Breast epithelium (tissue), 4 donors: Measurements from ENCODE around the gene ZNF79. TPM values are rescaled to one million over a fixed set of nuclear protein-coding genes. Genes with fewer than 3 reads are reported as not detected.

Source experiments
- DNase-seq, 2 donors: peaks; one replicate each; pipeline ENCODE4 v3.0.0-alpha.2; 2019; ENCODE audit warnings: low spot score in 2 of 2
- H3K27ac ChIP-seq, 2 donors: fragments of 200-600 bp; sonication (generic) in 1 of 2; one replicate each; pipeline ENCODE4 v1.5.1; 2016 to 2019; ENCODE audit warnings: mild to moderate bottlenecking in 1 of 2
- H3K27me3 ChIP-seq, 2 donors: fragments of 200-600 bp; sonication (generic) in 1 of 2; one replicate each; pipeline versions ENCODE4 v1.5.1 to v1.6.0; 2017 to 2019; ENCODE audit warnings: control low read depth in 1 of 2, mild to moderate bottlenecking in 1 of 2
- H3K36me3 ChIP-seq: fragments of 200-600 bp; one replicate; pipeline ENCODE4 v1.5.1; 2019
- H3K4me1 ChIP-seq, 2 donors: fragments of 200-600 bp; sonication (generic); one replicate each; pipeline ENCODE4 v1.5.1; 2016 to 2019; ENCODE audit warnings: control low read depth in 1 of 2
- H3K4me3 ChIP-seq, 3 donors: fragments of 200-600 bp; sonication (generic); 1 replicate in 2 of 3; 2 replicates in 1 of 3; pipeline ENCODE4 v1.5.1; 2016 to 2019; ENCODE audit warnings: mild to moderate bottlenecking in 3 of 3, moderate library complexity in 2 of 3
- H3K9me3 ChIP-seq, 2 donors: fragments of 200-600 bp; sonication (generic) in 1 of 2; one replicate each; pipeline ENCODE4 v1.5.1; 2016 to 2019; ENCODE audit warnings: control low read depth in 1 of 2
- CTCF ChIP-seq, 3 donors: fragments of 450-650 bp; IDR thresholded peaks; one replicate each; pipeline ENCODE4 v1.5.1; 2016 to 2017; ENCODE audit warnings: antibody characterized with exemption in 3 of 3, mild to moderate bottlenecking in 3 of 3, moderate library complexity in 3 of 3
- POLR2A ChIP-seq: fragments of 450-650 bp; IDR thresholded peaks from one replicate; pipeline ENCODE4 v1.6.1; 2016; ENCODE audit warnings: antibody characterized with exemption, mild to moderate bottlenecking, moderate library complexity
- POLR2AphosphoS5 ChIP-seq, 3 donors: sonication (generic); formaldehyde crosslinking; IDR thresholded peaks; one replicate each; pipeline ENCODE4 v1.6.1; 2017; ENCODE audit warnings: antibody characterized with exemption in 3 of 3
- intact Hi-C: fragments of 100-400 bp; cut with DNase I; formaldehyde crosslinking; loops from one replicate; pipeline ENCODE4 v1.15.1; 2023; ENCODE audit warnings: low total_unique reads
- total RNA-seq, 3 donors: library from RNA; depleted of rRNA; stranded (reverse); fragments of >200 nt; gene quantifications; one replicate each; pipeline ENCODE4 v1.1.0, GENCODE V29; 2016

ZNF79 gene
- total RNA-seq, 3 donors from 2014 or later = 7.7 to 16.7 (median 16.0) TPM

GRCh38 chr9:127421057-127421456, 3.1 kb upstream of the ZNF79 start:
- H3K9me3 ChIP-seq = no peaks in the 10 kb centered on the region
- H3K4me3 ChIP-seq = no peak overlapping the region
- H3K27me3 ChIP-seq = no peaks in the 10 kb centered on the region
- intact Hi-C loops = no loop called here
- TF ChIP-seq POLR2AphosphoS5 (IDR thresholded peaks at IDR 0.05) (no peak), CTCF (IDR thresholded peaks at IDR 0.05) (no peak), POLR2A (no peak)
- no peaks in the 10 kb centered on the region for H3K36me3 ChIP-seq
- peaks cover 8 to 25% of the 10 kb centered on the region in 2 donors for H3K4me1 ChIP-seq
- H3K27ac ChIP-seq = no peak overlapping the region
- DNase-seq = no peak

- intact Hi-C loops = no loop called here
- H3K4me3 ChIP-seq = peak overlapping the region in 1 of 3 donors; percentile 87
- peak overlapping the region in 1 of 2 donors; percentile 33 for H3K27ac ChIP-seq
- no peak for TF ChIP-seq POLR2AphosphoS5 (IDR thresholded peaks at IDR 0.05)
- no peak for TF ChIP-seq POLR2A
- no peak for TF ChIP-seq CTCF (IDR thresholded peaks at IDR 0.05)
- H3K4me1 ChIP-seq = peaks cover 8 to 26% of the 10 kb centered on the region in 2 donors
- DNase-seq = no peak
- H3K9me3 ChIP-seq = no peaks in the 10 kb centered on the region
- H3K27me3 ChIP-seq = no peaks in the 10 kb centered on the region
- H3K36me3 ChIP-seq = no peaks in the 10 kb centered on the region
These were observed 1.9 kb upstream of the ZNF79 start for GRCh38 chr9:127422133-127422782.

GRCh38 chr9:127422787-127423186, 1.4 kb upstream of the ZNF79 start:
- DNase-seq = no peak
- no peak for TF ChIP-seq CTCF (IDR thresholded peaks at IDR 0.05)
- TF ChIP-seq POLR2A = no peak
- TF ChIP-seq POLR2AphosphoS5 (IDR thresholded peaks at IDR 0.05) = no peak
- H3K4me3 ChIP-seq = peak overlapping the region; percentile 60 to 87 (median 65)
- H3K27ac ChIP-seq = peak overlapping the region; percentile 33 to 88
- no peaks in the 10 kb centered on the region for H3K27me3 ChIP-seq
- no peaks in the 10 kb centered on the region for H3K36me3 ChIP-seq
- peaks cover 8 to 26% of the 10 kb centered on the region in 2 donors for H3K4me1 ChIP-seq
- intact Hi-C loops = no loop called here
- H3K9me3 ChIP-seq = no peaks in the 10 kb centered on the region

- Histone ChIP-seq H3K4me3 (peak overlapping the region; percentile 60 to 87 (median 65)), H3K9me3 (no peaks in the 10 kb centered on the region), H3K4me1 (peaks cover 8 to 26% of the 10 kb centered on the region in 2 donors), H3K36me3 (no peaks in the 10 kb centered on the region), H3K27me3 (no peaks in the 10 kb centered on the region), H3K27ac (peak overlapping the region; percentile 88 to 91)
- intact Hi-C loops = no loop called here
- no peak for DNase-seq
- TF ChIP-seq CTCF (IDR thresholded peaks at IDR 0.05) (no peak), POLR2A (no peak), POLR2AphosphoS5 (IDR thresholded peaks at IDR 0.05) (no peak)
These were observed 677 bp upstream of the ZNF79 start for GRCh38 chr9:127423476-127423933.

- Histone ChIP-seq H3K9me3 (no peaks in the 10 kb centered on the region), H3K36me3 (no peaks in the 10 kb centered on the region), H3K4me3 (peak overlapping the region; percentile 60 to 87 (median 65)), H3K4me1 (peaks cover 8 to 26% of the 10 kb centered on the region in 2 donors), H3K27ac (peak overlapping the region; percentile 88 to 91), H3K27me3 (no peaks in the 10 kb centered on the region)
- TF ChIP-seq POLR2AphosphoS5 (IDR thresholded peaks at IDR 0.05) = no peak
- TF ChIP-seq POLR2A = no peak
- intact Hi-C loops = no loop called here
- DNase-seq = no peak
These were observed 456 bp downstream of the ZNF79 start for GRCh38 chr9:127424676-127424999.
